Myometrial cell (primary cell): ENCODE results near the gene UBAP2L. TPM values are rescaled to one million over a fixed set of nuclear protein-coding genes. Genes with fewer than 3 reads are reported as not detected.

Experiments used
- total RNA-seq: library from RNA; depleted of rRNA; stranded (reverse); fragments of >200 nt; gene quantifications from 2 replicates; pipeline ENCODE4 v1.2.3, GENCODE V29; 2015

UBAP2L gene, protein sequence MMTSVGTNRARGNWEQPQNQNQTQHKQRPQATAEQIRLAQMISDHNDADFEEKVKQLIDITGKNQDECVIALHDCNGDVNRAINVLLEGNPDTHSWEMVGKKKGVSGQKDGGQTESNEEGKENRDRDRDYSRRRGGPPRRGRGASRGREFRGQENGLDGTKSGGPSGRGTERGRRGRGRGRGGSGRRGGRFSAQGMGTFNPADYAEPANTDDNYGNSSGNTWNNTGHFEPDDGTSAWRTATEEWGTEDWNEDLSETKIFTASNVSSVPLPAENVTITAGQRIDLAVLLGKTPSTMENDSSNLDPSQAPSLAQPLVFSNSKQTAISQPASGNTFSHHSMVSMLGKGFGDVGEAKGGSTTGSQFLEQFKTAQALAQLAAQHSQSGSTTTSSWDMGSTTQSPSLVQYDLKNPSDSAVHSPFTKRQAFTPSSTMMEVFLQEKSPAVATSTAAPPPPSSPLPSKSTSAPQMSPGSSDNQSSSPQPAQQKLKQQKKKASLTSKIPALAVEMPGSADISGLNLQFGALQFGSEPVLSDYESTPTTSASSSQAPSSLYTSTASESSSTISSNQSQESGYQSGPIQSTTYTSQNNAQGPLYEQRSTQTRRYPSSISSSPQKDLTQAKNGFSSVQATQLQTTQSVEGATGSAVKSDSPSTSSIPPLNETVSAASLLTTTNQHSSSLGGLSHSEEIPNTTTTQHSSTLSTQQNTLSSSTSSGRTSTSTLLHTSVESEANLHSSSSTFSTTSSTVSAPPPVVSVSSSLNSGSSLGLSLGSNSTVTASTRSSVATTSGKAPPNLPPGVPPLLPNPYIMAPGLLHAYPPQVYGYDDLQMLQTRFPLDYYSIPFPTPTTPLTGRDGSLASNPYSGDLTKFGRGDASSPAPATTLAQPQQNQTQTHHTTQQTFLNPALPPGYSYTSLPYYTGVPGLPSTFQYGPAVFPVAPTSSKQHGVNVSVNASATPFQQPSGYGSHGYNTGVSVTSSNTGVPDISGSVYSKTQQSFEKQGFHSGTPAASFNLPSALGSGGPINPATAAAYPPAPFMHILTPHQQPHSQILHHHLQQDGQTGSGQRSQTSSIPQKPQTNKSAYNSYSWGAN
- 69.8 and 72.1 TPM in 2 replicates for total RNA-seq

GRCh38 chr1:154220071-154220969, at the start of gene UBAP2L:
TSS of gene UBAP2L (plus strand) at chr1:154220955. CDS start at chr1:154225124, 4,169 bp downstream.

GRCh38 chr1:154191990-154192461, 28.7 kb upstream of the UBAP2L start, which contains the start of gene TPM3:
TSS of gene TPM3 (minus strand) at chr1:154192100. CDS start at chr1:154192018, 82 bp downstream.

DNA sequence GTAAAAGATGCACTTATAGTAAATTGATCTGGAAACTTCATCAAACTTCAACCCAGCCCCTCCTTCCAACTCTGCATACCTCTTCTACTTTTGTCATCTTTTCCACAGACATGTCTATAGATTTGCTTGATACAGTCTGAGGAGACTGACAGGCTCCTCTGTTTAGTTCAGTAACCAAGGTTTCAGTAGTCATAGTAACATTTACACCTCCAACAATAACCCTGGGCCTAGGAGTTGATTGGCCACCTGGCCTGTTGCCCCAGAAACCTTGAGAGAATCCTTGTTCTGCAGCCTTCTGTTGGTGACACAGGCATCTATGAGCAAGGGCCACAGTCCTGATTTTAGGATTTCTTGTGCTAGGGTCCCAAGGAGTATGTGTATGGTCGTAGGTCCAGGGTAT, 14.6 kb upstream of the UBAP2L start, which contains the start of gene CFAP141:
Gene CFAP141, minus strand, starts transcription at position 138 of the 400 bp plus-strand sequence. Its CDS starts 26 bp downstream, at position 112.

DNA sequence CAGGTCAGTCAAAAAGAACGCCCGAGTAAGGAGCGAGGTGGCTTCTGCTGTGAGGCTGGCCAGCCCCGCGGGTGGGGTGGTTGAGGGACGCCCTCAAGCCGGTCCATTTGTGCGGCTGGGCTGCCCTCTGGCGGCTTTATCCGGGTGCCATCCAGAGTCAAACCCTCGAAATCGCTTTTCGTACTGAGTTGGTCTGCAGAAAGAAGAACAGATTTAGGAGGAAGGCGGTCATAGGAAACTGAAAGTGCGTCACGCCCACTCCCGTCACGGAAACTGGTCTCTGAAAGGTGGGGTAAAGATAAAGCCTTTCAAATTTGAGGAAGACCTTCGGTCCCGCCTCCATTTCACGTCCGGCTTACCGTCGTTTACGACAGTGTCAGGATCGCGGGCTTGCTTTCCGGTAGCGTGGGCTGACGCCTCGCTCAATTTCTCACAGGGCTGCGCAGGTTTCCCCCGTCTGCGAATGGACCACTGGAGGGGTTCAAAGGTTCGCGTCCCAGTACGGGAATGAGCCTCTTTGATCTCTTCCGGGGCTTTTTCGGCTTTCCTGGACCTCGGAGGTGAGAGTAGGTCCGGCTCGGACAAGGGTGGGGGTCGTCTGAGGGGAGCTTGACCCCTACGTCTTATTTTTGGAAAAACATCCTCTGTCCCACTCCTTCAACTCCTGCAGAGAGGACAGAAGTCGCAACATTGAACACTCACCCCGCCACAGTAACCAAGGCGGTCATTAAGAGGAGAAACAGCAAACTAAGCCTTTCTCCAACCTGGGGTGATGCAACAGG, 51.7 kb downstream of the UBAP2L start, which contains the start of gene HAX1:
Gene HAX1, plus strand, starts transcription at position 413 of the 782 bp plus-strand sequence. Its CDS starts 95 bp downstream, at position 508.

Other genes with a start within 250 kb of the UBAP2L start
- gene JTB, start 243.3 kb upstream of the UBAP2L start, total RNA-seq: 204 and 241 TPM in 2 replicates
- gene RAB13, start 234.6 kb upstream of the UBAP2L start, total RNA-seq: 36.2 and 47.3 TPM in 2 replicates
- gene RPS27, start 230.2 kb upstream of the UBAP2L start, total RNA-seq: 1,649 and 2,362 TPM in 2 replicates
- not detected in 2 replicates for gene NUP210L, start 65.9 kb upstream of the UBAP2L start, total RNA-seq
- gene TPM3, start 28.9 kb upstream of the UBAP2L start, total RNA-seq: 592 and 711 TPM in 2 replicates
- gene CFAP141, start 14.6 kb upstream of the UBAP2L start, total RNA-seq: not detected in 2 replicates
- 163 TPM in 2 replicates for gene HAX1, start 51.7 kb downstream of the UBAP2L start, total RNA-seq
- not detected in 2 replicates for gene AQP10, start 100.1 kb downstream of the UBAP2L start, total RNA-seq
- 73.7 and 77.8 TPM in 2 replicates for gene ATP8B2, start 104.6 kb downstream of the UBAP2L start, total RNA-seq
- 0.58 and 4.4 TPM in 2 replicates for gene IL6R, start 184.4 kb downstream of the UBAP2L start, total RNA-seq